SK-N-SH treated with all-trans-retinoic acid at 6 μM for 48 hours (cell line): ENCODE data around the gene RIMS4.
A peak's percentile ranks its signal among the peaks of the same experiment; 100 is the strongest.

Experiments used
- ATAC-seq: fragments of 200-7000 bp; cut with Tn5 transposase; 3 replicates; pipeline ENCODE4 v1.9.1; 2020; ENCODE audit warnings: mild to moderate bottlenecking, moderate library complexity
- ARNTL ChIP-seq: fragments of 450-650 bp; formaldehyde crosslinking; IDR thresholded peaks from 2 replicates; pipeline ENCODE4 v1.5.0; 2020; ENCODE audit warnings: low read depth, mild to moderate bottlenecking, moderate library complexity, borderline replicate concordance
- BACH2 ChIP-seq: fragments of 250-450 bp; sonication (Bioruptor Pico); IDR thresholded peaks from 2 replicates; pipeline ENCODE4 v1.9.0; 2021; ENCODE audit warnings: mild to moderate bottlenecking, borderline replicate concordance
- CREB5 ChIP-seq: fragments of 250-450 bp; sonication (Bioruptor Pico); IDR thresholded peaks from 2 replicates; pipeline ENCODE4 v1.5.1; 2020; ENCODE audit warnings: low read depth, mild to moderate bottlenecking, moderate library complexity
- CSDC2 ChIP-seq: fragments of 250-450 bp; sonication (Bioruptor Pico); IDR thresholded peaks from 2 replicates; pipeline ENCODE4 v1.5.0; 2020; ENCODE audit warnings: mild to moderate bottlenecking, moderate library complexity
- CSRNP3 ChIP-seq: fragments of 250-450 bp; sonication (Bioruptor Pico); IDR thresholded peaks from 2 replicates; pipeline ENCODE4 v1.5.1; 2021; ENCODE audit warnings: mild to moderate bottlenecking, moderate library complexity
- ESRRG ChIP-seq: fragments of 250-450 bp; sonication (Bioruptor Pico); IDR thresholded peaks from 2 replicates; pipeline ENCODE4 v1.6.1; 2021; ENCODE audit warnings: mild to moderate bottlenecking
- GLIS3 ChIP-seq: fragments of 250-450 bp; sonication (Bioruptor Pico); IDR thresholded peaks from 2 replicates; pipeline ENCODE4 v1.5.0; 2020; ENCODE audit warnings: mild to moderate bottlenecking, moderate library complexity
- ISL1 ChIP-seq: fragments of 250-450 bp; sonication (Bioruptor Pico); IDR thresholded peaks from 2 replicates; pipeline ENCODE4 v2.1.2; 2022; ENCODE audit warnings: mild to moderate bottlenecking, moderate library complexity
- OSR1 ChIP-seq: fragments of 250-450 bp; sonication (Bioruptor Pico); IDR thresholded peaks from 2 replicates; pipeline ENCODE4 v1.8.0; 2022; ENCODE audit warnings: moderate library complexity, mild to moderate bottlenecking, inconsistent platforms
- PATZ1 ChIP-seq: fragments of 250-450 bp; sonication (Bioruptor Pico); IDR thresholded peaks from 2 replicates; pipeline ENCODE4 v1.8.0; 2020; ENCODE audit warnings: mild to moderate bottlenecking, moderate library complexity, borderline replicate concordance
- POU6F1 ChIP-seq: fragments of 250-450 bp; sonication (Bioruptor Pico); IDR thresholded peaks from 2 replicates; pipeline ENCODE4 v1.8.0; 2021; ENCODE audit warnings: low read depth, mild to moderate bottlenecking, moderate library complexity, borderline replicate concordance
- PPARA ChIP-seq: fragments of 250-450 bp; sonication (Bioruptor Pico); IDR thresholded peaks from 2 replicates; pipeline ENCODE4 v1.5.0; 2020; ENCODE audit warnings: mild to moderate bottlenecking, borderline replicate concordance
- RARB ChIP-seq: fragments of 250-450 bp; sonication (Bioruptor Pico); IDR thresholded peaks from 2 replicates; pipeline ENCODE4 v1.8.0; 2021; ENCODE audit warnings: mild to moderate bottlenecking, moderate library complexity
- TCF4 ChIP-seq: fragments of 250-450 bp; sonication (Bioruptor Pico); IDR thresholded peaks from 2 replicates; pipeline ENCODE4 v1.8.0; 2021; ENCODE audit warnings: mild to moderate bottlenecking, moderate library complexity, borderline replicate concordance
- TOX ChIP-seq: fragments of 250-450 bp; sonication (Bioruptor Pico); IDR thresholded peaks from 2 replicates; pipeline ENCODE4 v1.8.0; 2021; ENCODE audit warnings: mild to moderate bottlenecking, moderate library complexity, borderline replicate concordance
- ZFP3 ChIP-seq: fragments of 250-450 bp; sonication (Bioruptor Pico); IDR thresholded peaks from 2 replicates; pipeline ENCODE4 v1.5.0; 2020; ENCODE audit warnings: mild to moderate bottlenecking, moderate library complexity
- ZNF565 ChIP-seq: fragments of 450-650 bp; formaldehyde crosslinking; conservative IDR thresholded peaks from 2 replicates; pipeline ENCODE4 v1.5.0; 2020; ENCODE audit warnings: low read depth, mild to moderate bottlenecking, moderate library complexity
- ZNF8 ChIP-seq: fragments of 450-650 bp; formaldehyde crosslinking; IDR thresholded peaks from 2 replicates; pipeline ENCODE4 v1.5.0; 2020; ENCODE audit warnings: mild to moderate bottlenecking, moderate library complexity
- TF ChIP-seq, protein P1 (sequence below): fragments of 250-450 bp; sonication (Bioruptor Pico); IDR thresholded peaks from 2 replicates; pipeline ENCODE4 v1.5.0; 2020; ENCODE audit warnings: mild to moderate bottlenecking, moderate library complexity

RIMS4 gene

DNA sequence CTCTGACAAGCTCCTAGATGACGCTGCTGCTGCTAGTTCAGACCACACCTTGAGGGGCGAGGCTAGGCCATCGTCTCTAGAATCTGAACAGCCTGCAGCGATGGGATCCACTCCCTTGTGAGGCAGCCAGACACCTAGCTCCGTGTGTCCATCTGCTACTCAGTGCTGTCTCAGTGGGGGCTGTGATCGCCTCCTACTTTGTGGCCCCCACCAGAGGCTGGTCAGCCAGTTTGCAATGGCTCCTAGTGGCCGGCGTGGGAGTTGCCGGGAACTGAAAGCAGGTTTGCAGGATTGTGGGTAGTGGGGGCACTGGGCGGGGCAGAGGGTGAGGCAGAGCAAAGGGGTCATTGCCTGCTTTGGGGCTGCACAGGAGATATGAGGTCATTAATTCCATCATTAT is 92.4 kb downstream of the RIMS4 start:
- TF ChIP-seq PATZ1 (peak; percentile 70; the same call in 1 of the 2 replicates), ZNF565 (CRISPR knock-in tag) (no peak)
- TF ChIP-seq, all 23 proteins: peak for 1
- no peak for ATAC-seq

GRCh38 chr20:44716309-44717106 is 93.8 kb downstream of the RIMS4 start:
- no peak for ATAC-seq
- TF ChIP-seq ISL1, result no peak
- TF ChIP-seq, protein P1, sequence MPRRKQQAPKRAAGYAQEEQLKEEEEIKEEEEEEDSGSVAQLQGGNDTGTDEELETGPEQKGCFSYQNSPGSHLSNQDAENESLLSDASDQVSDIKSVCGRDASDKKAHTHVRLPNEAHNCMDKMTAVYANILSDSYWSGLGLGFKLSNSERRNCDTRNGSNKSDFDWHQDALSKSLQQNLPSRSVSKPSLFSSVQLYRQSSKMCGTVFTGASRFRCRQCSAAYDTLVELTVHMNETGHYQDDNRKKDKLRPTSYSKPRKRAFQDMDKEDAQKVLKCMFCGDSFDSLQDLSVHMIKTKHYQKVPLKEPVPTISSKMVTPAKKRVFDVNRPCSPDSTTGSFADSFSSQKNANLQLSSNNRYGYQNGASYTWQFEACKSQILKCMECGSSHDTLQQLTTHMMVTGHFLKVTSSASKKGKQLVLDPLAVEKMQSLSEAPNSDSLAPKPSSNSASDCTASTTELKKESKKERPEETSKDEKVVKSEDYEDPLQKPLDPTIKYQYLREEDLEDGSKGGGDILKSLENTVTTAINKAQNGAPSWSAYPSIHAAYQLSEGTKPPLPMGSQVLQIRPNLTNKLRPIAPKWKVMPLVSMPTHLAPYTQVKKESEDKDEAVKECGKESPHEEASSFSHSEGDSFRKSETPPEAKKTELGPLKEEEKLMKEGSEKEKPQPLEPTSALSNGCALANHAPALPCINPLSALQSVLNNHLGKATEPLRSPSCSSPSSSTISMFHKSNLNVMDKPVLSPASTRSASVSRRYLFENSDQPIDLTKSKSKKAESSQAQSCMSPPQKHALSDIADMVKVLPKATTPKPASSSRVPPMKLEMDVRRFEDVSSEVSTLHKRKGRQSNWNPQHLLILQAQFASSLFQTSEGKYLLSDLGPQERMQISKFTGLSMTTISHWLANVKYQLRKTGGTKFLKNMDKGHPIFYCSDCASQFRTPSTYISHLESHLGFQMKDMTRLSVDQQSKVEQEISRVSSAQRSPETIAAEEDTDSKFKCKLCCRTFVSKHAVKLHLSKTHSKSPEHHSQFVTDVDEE (CRISPR knock-in tag), result no peak
- TF ChIP-seq BACH2 (CRISPR knock-in tag), result no peak
- no peak for TF ChIP-seq CSRNP3 (CRISPR knock-in tag)
- TF ChIP-seq PATZ1, result no peak
- TF ChIP-seq ZNF8, result no peak
- no peak for TF ChIP-seq PPARA (CRISPR knock-in tag)
- TF ChIP-seq TCF4 (CRISPR knock-in tag), result no peak
- TF ChIP-seq RARB (CRISPR knock-in tag), result no peak
- no peak for TF ChIP-seq GLIS3 (CRISPR knock-in tag)
- no peak for TF ChIP-seq ARNTL
- TF ChIP-seq POU6F1 (CRISPR knock-in tag), result no peak
- TF ChIP-seq CSDC2 (CRISPR knock-in tag), result no peak
- TF ChIP-seq TOX (CRISPR knock-in tag), result no peak
- TF ChIP-seq ESRRG (CRISPR knock-in tag), result no peak

- TF ChIP-seq ISL1, result peak; percentile 42
- TF ChIP-seq BACH2 (CRISPR knock-in tag), result no peak
- TF ChIP-seq ZFP3, result no peak
- no peak for TF ChIP-seq CREB5
- no peak for TF ChIP-seq RARB (CRISPR knock-in tag)
- TF ChIP-seq OSR1 (CRISPR knock-in tag), result no peak
- no peak for ATAC-seq
Observed at GRCh38 chr20:44715499-44716308, 94.6 kb downstream of the RIMS4 start.
